ENCODE measurements around the gene DUSP7.

Gene DUSP7, protein sequence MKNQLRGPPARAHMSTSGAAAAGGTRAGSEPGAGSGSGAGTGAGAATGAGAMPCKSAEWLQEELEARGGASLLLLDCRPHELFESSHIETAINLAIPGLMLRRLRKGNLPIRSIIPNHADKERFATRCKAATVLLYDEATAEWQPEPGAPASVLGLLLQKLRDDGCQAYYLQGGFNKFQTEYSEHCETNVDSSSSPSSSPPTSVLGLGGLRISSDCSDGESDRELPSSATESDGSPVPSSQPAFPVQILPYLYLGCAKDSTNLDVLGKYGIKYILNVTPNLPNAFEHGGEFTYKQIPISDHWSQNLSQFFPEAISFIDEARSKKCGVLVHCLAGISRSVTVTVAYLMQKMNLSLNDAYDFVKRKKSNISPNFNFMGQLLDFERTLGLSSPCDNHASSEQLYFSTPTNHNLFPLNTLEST

DNA sequence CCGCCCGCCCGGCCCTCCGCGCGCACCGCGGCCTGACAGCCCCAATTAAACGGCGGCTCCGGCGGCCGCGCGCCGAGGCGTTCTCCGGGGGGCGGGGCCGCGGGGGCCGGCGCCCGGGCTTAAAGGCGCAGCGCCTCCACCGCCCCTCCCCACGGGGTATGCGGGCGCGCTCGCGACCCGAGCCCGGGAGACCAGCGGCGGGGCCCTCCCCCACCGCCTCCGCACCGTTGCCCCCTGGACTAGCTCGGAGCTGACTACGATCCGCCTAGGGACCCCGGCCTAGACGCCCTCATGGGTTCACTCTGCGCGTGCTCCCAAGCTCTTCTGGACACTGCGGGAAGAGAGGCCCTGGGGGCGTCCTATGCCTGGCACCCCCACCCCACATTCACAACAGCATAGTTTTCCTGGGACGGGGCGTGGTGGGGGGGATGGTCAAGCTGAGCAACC, at the start of gene DUSP7:
Gene DUSP7, minus strand, starts transcription at position 51 of the 447 bp plus-strand sequence. CDS start 205 bp downstream, outside the sequence.
- H3K9me3 ChIP-seq (ENCODE audit: control insufficient read depth, insufficient read depth, low read length), result no peaks in the 10 kb centered on the region
- H3K9ac ChIP-seq (ENCODE audit: low read depth, low read length), result peak within 1 kb of the TSS; percentile 86
- peaks cover 16% of the 10 kb centered on the region for H3K4me1 ChIP-seq (ENCODE audit: insufficient read depth, low read length)
- no peaks in the 10 kb centered on the region for H3K36me3 ChIP-seq (ENCODE audit: insufficient read depth, low read length)

DNA sequence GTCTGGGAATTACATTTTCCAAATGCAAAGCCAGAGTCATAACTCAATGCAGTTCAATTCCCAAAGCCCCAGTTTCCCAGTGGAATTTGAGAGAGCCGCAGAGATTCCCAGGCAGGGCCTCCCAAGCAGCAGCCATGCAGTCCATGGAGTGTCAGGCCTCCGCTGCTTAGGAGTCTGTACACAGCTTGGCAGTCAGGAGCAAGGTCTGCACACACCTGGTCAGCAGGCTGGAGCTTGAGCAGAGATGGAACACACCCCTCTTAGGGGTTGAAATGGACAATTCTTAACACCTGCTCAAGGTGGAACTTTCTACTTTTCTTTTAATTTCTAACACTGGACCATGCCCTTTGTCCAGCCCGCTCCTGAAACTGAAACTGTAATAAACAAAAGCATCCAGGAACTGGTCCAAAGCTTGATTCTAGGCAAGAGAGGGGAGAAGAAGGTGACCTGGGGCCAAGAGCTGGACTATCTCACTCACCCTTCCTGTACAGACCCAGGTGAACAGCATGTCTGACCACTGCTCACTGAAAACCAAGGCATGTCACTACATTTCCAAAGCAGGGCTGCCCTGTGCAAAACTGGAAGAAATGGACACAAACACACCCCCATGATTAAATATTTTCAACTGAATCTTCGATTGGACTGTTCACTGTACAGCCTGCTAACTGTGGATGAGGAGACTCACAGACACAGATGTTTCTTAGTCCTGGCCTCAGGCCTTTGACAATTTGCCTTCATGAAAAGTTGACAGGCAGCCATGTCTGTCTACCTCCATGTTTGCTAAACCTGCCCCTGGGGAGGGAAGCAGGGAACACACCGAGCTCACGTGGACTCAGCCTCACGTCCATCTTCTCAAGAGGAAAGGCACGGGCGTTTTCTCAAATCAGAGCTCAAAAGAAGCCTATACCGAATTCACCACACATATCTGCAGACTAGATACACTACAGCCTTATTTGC, 48.6 kb upstream of the DUSP7 start:
- Histone ChIP-seq H3K9me3 (ENCODE audit: control insufficient read depth, insufficient read depth, low read length) (0 out of 2 replicates have a peak, but pooled peaks cover 3% of the 10 kb centered on the region), H3K9ac (ENCODE audit: low read depth, low read length) (no peak overlapping the region), H3K36me3 (ENCODE audit: insufficient read depth, low read length) (peaks cover 4% of the 10 kb centered on the region; the same call in 1 of the 2 replicates), H3K4me1 (ENCODE audit: insufficient read depth, low read length) (no peaks in the 10 kb centered on the region)

DNA sequence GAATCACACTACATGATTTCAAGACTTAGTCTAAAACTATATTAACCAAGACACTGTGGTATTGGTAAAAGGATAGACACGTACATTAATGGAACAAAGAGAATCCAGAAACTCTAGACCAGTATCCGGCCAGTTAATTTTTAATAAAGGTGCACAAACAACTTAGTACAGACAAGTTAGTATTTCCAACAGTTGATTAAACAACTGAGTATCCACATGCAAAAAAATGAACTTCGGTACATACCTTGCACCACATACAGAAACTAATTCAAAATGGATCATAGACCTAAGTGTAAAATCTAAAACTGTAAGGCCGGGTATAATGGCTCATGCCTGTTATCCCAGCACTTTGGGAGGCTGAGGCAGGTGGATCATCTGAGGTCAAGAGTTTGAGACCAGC, 46.6 kb upstream of the DUSP7 start:
- no peak overlapping the region for H3K9ac ChIP-seq (ENCODE audit: low read depth, low read length)
- H3K36me3 ChIP-seq (ENCODE audit: insufficient read depth, low read length), result peaks cover 4% of the 10 kb centered on the region; the same call in 1 of the 2 replicates
- H3K9me3 ChIP-seq (ENCODE audit: control insufficient read depth, insufficient read depth, low read length), result 0 out of 2 replicates have a peak, but pooled peaks cover 3% of the 10 kb centered on the region
- H3K4me1 ChIP-seq (ENCODE audit: insufficient read depth, low read length), result no peaks in the 10 kb centered on the region

DNA sequence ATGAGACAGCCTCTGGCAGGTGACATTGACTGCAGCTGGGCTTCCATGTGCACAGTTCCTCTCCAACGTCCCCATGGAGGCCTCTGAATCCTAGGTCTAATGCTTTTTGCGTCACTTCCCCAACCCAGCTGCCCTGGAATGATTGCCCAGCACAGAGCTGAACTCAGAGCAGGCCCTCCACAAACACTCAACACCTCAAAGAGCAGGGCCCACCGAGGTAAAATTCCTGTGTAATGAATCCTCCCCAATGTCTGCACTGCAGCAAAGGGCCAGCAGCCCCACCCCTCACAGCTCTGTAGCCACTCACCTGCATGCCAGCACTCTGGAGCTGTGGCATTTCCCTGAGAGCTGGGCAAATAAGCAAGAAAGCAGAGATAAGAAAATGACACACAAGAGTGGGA, 42.6 kb upstream of the DUSP7 start:
- H3K9me3 ChIP-seq (ENCODE audit: control insufficient read depth, insufficient read depth, low read length), result 0 out of 2 replicates have a peak, but pooled peaks cover 3% of the 10 kb centered on the region
- no peaks in the 10 kb centered on the region; the same call in 1 of the 2 replicates for H3K36me3 ChIP-seq (ENCODE audit: insufficient read depth, low read length)
- no peak overlapping the region for H3K9ac ChIP-seq (ENCODE audit: low read depth, low read length)
- no peaks in the 10 kb centered on the region for H3K4me1 ChIP-seq (ENCODE audit: insufficient read depth, low read length)

DNA sequence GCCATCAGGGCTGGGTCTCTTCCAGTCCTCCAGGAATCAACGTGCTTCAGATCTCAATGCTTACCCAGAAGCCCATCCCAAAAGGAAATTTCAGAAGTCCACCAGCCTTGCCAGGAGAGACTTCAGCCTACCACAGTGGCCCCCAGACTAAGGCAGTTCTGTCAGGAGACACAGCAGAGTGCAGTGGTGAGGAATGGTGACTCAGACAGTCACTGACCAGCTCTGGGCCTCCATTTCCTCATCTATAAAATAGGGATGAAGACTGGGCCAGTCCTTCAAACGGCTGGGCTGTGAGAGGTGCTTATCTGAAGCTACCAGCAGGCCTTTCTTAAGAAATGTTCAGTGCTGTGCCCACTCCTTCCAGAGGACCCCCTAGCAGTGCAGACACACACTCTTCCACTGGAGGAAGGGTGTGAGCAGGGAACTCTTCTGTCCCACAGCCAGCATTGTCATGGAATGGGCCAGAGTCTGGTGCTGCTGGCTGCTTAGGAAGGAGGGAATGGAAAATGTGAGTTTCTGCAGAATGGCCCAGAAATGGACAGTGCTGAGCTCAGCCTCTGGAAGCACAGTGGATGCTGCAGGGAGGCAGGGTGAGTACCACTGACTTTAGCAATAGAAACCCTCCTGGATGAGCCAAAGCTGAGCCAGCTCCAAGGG, 41.6 kb upstream of the DUSP7 start:
- H3K36me3 ChIP-seq (ENCODE audit: insufficient read depth, low read length), result no peaks in the 10 kb centered on the region; the same call in 1 of the 2 replicates
- 0 out of 2 replicates have a peak, but pooled peaks cover 3% of the 10 kb centered on the region for H3K9me3 ChIP-seq (ENCODE audit: control insufficient read depth, insufficient read depth, low read length)
- no peak overlapping the region for H3K9ac ChIP-seq (ENCODE audit: low read depth, low read length)
- no peaks in the 10 kb centered on the region for H3K4me1 ChIP-seq (ENCODE audit: insufficient read depth, low read length)

DNA sequence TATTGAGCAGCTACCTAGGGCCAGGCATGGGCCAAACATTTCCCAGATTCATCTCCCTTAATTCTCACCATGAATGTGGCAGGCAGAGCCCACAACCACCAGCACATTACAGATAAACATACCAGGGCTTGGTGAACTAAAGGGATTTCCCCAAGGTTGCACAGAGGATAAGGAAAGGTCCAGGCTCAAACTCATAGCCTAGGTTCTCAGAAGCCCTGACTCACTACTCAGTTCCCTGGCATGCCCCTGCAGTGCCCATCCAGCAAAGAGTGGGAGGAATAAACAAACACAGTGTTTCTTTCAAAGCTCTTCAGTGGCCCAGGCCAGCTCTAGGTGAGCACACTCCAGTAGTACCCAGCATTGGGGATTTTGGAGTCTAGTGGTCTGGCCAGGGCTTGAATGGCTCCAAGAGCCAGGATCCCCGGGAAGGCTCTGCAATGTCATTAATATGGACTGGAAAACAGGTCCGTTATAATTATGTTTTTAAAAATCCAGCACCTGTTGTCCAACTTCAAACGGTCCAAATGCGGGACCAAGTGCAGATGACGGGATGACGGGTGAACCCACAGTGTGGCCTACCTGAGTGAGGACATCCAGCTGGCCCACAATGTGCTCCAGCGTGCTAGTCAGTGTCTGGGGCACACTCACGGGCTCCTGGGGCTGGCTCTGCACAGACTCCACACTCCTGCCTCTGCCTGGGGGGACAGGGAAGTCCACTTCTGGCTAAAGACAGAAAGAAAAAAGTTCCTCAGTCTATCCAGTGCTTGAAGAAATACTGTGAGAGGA, 39.8 kb upstream of the DUSP7 start:
- peaks cover 5% of the 10 kb centered on the region; the same call in 1 of the 2 replicates for H3K4me1 ChIP-seq (ENCODE audit: insufficient read depth, low read length)
- H3K9ac ChIP-seq (ENCODE audit: low read depth, low read length), result no peak overlapping the region
- H3K9me3 ChIP-seq (ENCODE audit: control insufficient read depth, insufficient read depth, low read length), result no peaks in the 10 kb centered on the region
- H3K36me3 ChIP-seq (ENCODE audit: insufficient read depth, low read length), result no peaks in the 10 kb centered on the region; the same call in 1 of the 2 replicates

DNA sequence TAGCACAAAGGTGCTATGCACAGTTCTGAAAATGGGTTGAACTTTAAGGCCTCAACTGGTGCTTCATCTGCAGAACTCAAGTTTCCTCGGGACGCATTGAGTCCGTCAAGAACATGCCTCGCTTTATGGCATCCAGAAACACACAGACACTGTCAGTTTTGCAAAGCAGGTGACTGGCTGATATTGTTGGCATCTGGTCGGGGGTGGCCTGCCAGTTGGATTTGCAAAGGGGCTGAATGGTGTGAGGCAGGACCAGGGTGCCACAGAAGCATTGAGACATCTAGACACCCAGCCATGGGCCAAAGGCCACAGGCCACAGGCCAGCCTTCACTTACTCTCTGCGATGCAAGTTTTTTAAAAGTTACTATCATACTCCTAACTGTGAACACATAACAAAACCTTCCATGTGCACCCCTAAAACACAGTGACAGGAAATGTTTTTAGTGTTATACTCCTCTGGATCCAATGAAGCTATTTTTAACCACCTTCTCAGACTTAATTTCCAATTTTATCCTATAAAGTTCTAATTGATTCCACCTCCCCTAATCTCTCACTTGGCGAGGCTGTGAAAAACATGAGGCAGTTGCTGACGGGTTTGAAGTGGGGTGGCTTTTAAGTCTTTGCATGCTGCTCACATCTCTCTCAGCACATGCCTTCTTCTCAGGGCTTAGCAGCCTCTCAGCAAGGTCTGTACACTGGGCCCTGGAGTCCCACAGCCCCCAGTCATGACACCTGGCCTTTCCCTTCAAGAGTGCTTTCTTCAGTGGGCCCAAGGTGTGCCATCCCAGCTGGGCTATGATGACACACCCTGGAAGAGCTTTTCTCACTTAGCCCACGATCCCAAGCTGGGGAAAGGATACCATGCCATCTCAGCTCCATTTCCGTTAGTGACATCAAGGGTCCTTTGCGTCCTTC, 38.5 kb upstream of the DUSP7 start:
- peaks cover 15% of the 10 kb centered on the region; the same call in 1 of the 2 replicates for H3K4me1 ChIP-seq (ENCODE audit: insufficient read depth, low read length)
- no peaks in the 10 kb centered on the region; the same call in 1 of the 2 replicates for H3K36me3 ChIP-seq (ENCODE audit: insufficient read depth, low read length)
- no peak overlapping the region for H3K9ac ChIP-seq (ENCODE audit: low read depth, low read length)
- H3K9me3 ChIP-seq (ENCODE audit: control insufficient read depth, insufficient read depth, low read length), result no peaks in the 10 kb centered on the region

DNA sequence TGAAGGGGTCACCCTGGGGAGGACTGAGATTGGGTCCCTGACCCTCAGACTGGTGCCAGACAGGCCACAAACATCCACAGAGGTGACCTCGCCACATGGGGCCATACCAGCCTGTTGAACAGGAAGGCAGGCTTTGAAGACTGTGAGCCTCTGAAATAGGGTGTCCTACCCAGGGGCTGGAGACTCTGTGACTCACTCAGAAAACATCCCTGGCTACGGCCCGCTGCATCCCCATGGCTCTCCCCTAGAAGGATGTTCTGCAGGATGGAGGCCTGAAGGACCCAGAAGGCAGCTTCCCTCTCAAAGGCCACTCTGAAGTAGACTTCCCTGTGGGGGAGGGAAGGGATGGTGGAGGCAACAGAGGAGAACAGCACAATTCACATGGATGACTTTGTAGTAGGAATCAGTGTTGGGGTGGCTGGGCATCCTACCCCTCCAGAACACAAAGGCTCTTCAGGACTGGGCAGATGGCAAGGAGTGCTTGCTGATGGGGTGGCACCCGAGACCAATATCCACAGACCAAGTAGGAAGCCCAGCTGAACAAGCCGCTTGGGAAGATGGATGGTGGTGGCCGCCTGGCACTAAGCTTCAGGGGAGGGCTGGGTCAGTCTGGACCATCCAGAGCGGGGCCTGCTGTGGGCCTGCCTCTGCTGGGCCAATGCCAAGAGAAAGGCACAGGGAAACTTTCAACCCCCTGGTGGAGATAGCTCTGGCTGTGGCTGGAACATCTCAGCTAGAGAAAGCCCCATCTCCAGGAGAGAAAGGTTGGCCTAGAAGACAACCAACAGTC, 37.6 kb upstream of the DUSP7 start:
- Histone ChIP-seq H3K4me1 (ENCODE audit: insufficient read depth, low read length) (peaks cover 24% of the 10 kb centered on the region; the same call in 1 of the 2 replicates), H3K9ac (ENCODE audit: low read depth, low read length) (no peak overlapping the region), H3K36me3 (ENCODE audit: insufficient read depth, low read length) (no peaks in the 10 kb centered on the region; the same call in 1 of the 2 replicates), H3K9me3 (ENCODE audit: control insufficient read depth, insufficient read depth, low read length) (no peaks in the 10 kb centered on the region)

DNA sequence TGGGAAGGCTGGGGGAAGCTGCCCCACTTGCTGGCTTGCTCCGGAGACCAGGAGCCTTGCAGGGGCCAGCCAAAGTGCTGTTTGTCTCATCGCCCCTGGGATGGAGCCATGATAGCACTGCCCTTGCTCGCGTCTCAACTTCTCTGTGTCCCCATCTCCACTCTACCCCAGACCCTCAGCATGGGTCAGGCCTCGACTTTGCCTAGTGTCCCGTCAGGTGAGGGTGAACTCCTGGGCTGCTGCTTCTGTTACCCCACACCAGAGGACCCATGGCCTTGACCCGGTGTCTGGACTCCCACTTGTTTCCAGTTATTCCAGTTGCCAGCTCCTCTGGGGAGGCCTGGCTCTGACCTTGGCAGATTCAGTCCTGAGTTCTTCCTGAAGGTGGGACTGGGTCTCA, 36.5 kb upstream of the DUSP7 start:
- Histone ChIP-seq H3K9ac (ENCODE audit: low read depth, low read length) (no peak overlapping the region), H3K36me3 (ENCODE audit: insufficient read depth, low read length) (no peaks in the 10 kb centered on the region; the same call in 1 of the 2 replicates)

DNA sequence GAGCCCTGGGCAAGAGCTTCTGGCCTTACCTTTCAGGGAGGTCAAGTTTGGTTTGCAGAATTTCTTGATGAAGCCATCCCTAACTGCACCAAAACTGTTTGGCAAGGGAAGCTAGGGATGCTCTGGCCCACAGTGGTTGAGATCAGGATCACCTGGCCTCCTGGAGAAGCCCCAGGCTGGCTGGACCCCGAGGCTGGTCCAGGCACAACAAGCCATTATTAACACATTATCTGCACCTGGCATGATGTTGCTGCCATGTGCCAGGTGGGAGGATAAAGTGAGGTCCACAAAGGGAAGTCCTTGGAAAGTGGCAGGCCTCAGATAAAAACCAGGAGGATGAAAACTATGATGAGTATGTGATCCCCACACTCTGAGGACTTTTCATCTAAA, 35.9 kb upstream of the DUSP7 start:
- H3K36me3 ChIP-seq (ENCODE audit: insufficient read depth, low read length), result no peaks in the 10 kb centered on the region; the same call in 1 of the 2 replicates
- H3K4me1 ChIP-seq (ENCODE audit: insufficient read depth, low read length), result peaks cover 26% of the 10 kb centered on the region; the same call in 1 of the 2 replicates
- H3K9ac ChIP-seq (ENCODE audit: low read depth, low read length), result no peak overlapping the region
- no peaks in the 10 kb centered on the region for H3K9me3 ChIP-seq (ENCODE audit: control insufficient read depth, insufficient read depth, low read length)

More for the DNA sequence above, 36.5 kb upstream of the DUSP7 start:
- Histone ChIP-seq H3K4me1 (ENCODE audit: insufficient read depth, low read length) (peaks cover 26% of the 10 kb centered on the region; the same call in 1 of the 2 replicates), H3K9me3 (ENCODE audit: control insufficient read depth, insufficient read depth, low read length) (no peaks in the 10 kb centered on the region)

DNA sequence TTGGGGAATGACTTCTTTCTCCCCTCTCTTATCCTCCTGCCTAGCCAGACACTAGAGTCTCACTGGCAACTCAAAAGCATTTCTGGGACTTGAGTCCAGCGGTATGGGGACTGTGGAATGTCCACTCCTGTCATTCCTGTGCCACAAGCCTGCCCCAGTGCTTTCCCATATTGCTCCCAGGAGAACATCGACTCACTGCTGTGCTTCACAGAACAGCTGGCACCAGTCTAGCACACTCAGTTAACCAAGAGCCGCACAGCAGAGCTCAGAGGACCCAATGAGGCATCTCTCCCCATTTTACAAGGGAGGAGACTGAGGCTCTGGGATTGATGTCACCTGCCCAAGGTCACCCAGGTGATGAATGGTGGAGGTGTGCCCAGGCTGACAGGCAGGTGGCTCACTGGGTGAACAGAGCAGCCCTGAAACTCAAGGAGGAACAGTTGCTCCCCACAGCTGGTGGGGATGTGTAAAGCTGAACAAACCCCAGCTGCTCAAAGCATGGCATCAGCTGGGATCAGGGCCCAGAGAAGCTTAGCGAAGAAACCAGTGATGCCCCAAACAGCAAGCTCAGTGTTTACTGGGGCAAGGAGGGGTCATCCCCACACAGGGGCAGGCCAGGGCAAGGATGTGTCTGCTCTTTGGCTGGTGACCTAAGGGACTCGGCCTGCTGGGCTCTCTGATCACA, 35.4 kb upstream of the DUSP7 start:
- no peaks in the 10 kb centered on the region for H3K9me3 ChIP-seq (ENCODE audit: control insufficient read depth, insufficient read depth, low read length)
- H3K36me3 ChIP-seq (ENCODE audit: insufficient read depth, low read length), result no peaks in the 10 kb centered on the region; the same call in 1 of the 2 replicates
- H3K9ac ChIP-seq (ENCODE audit: low read depth, low read length), result no peak overlapping the region
- peaks cover 26% of the 10 kb centered on the region; the same call in 1 of the 2 replicates for H3K4me1 ChIP-seq (ENCODE audit: insufficient read depth, low read length)

Measured in ES-I3 (cell line).